ENCODE data around the gene UNK.

The UNK gene, protein sequence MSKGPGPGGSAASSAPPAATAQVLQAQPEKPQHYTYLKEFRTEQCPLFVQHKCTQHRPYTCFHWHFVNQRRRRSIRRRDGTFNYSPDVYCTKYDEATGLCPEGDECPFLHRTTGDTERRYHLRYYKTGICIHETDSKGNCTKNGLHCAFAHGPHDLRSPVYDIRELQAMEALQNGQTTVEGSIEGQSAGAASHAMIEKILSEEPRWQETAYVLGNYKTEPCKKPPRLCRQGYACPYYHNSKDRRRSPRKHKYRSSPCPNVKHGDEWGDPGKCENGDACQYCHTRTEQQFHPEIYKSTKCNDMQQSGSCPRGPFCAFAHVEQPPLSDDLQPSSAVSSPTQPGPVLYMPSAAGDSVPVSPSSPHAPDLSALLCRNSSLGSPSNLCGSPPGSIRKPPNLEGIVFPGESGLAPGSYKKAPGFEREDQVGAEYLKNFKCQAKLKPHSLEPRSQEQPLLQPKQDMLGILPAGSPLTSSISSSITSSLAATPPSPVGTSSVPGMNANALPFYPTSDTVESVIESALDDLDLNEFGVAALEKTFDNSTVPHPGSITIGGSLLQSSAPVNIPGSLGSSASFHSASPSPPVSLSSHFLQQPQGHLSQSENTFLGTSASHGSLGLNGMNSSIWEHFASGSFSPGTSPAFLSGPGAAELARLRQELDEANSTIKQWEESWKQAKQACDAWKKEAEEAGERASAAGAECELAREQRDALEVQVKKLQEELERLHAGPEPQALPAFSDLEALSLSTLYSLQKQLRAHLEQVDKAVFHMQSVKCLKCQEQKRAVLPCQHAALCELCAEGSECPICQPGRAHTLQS

DNA sequence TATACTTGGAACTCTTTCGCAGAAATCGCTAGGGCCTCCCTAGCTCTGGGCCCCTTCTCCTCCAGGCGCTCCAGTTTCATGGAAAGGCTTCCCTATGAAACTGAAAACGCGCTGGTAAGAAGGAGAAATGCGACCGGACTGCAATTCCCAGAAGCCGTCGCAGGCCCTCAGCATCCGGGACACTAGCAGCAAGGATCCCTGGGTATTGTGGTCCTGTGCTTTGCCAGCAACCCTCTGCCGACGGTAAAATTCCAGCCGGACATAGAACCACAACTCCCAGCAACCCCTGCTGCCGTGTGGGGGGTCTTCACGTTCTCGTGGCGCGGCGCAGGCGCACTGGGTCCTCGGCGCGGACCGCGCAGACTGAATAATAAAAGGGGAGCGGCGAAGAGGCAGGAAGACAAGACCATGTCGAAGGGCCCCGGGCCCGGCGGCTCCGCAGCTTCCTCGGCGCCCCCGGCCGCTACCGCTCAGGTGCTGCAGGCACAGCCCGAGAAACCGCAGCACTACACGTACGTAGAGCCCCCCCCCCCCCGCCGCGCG lies at the start of gene UNK:
UNK (plus strand) TSS at position 334 of the 543 bp plus-strand sequence; CDS start at position 409, 75 bp downstream.
- peak; percentile 99 for DNase-seq (ENCODE audit: low spot score)

DNA sequence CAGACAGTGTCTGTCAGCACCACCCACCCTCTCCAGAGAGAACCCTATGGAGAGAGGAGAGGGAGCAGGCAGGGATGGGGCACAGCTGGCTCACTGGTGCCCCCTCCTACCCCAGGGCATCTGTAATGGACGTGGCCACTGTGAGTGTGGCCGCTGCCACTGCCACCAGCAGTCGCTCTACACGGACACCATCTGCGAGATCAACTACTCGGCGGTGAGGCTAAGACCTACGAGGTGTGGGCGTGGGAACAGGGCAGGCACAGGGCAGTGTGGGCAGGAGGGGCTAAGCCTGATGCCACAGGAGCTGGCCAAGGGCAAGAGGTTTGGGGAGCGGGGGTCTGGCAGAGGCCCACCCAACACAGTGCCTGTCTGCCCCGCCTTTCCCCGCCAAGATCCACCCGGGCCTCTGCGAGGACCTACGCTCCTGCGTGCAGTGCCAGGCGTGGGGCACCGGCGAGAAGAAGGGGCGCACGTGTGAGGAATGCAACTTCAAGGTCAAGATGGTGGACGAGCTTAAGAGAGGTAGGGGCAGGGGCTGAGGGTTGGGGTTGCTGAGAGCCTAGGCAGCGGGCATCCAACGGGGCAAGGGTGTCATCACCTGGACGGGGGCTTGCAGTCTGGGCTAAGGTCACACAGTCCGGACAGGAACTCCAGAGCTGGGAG lies 48.3 kb upstream of the UNK start:
- DNase-seq (ENCODE audit: low spot score) = no peak

DNA sequence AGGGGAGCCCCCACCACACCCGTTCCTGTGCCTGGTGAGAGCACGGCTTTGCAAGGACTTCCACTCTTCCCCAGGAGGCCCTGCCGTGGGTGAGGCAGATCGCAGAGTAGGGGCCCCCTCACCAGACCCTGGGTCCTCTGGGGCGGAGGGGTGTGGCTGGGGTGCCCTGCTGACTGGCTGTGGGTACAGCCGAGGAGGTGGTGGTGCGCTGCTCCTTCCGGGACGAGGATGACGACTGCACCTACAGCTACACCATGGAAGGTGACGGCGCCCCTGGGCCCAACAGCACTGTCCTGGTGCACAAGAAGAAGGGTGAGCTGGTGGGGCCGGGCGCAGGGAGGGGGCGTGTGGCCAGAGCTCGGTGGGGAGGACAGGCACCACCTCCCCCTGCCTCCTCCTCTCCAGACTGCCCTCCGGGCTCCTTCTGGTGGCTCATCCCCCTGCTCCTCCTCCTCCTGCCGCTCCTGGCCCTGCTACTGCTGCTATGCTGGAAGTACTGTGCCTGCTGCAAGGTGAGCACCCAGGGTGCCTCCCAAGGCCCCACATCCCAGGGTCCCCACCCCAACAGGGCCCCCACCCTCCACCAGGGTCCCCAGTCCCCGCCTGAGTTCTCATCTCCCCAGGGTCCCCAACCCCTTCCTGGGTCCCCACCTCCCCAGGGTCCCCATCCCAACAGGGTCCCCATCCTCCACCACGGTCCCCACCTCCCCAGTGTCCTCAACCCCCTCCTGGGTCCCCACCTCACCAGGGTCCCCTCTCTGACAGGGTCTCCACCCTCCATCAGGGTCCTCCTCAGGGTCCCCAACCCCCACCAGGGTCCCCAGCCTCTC lies 47.3 kb upstream of the UNK start:
- DNase-seq (ENCODE audit: low spot score) = no peak

DNA sequence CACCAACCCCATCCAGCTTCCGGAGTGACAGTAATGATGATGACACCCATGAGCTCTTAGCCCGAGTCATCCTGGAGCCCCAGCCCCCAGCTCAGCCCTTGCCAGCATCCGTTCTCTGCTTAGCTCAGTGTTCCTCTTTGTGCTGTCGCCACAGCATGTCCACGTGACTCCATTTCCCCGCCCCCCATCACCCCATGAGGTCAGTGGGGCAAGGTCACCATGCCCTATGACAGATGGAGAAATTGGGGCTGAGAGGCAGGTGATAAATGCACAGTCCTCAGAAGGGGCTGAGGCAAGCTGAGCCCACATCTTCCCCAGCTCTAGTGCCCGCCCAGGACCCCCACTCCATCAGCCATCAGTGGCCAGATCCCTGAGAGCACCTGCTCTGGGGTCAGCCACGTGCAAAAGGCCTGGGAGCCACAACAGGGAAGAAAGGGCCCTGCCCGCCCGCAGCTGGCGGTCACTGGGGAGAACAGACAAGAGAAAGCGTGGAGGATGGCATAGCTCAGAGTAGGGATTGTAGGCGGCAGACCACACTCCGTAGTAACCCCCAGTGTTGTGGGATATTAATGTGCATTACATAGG lies 46.3 kb upstream of the UNK start:
- no peak for DNase-seq (ENCODE audit: low spot score)

DNA sequence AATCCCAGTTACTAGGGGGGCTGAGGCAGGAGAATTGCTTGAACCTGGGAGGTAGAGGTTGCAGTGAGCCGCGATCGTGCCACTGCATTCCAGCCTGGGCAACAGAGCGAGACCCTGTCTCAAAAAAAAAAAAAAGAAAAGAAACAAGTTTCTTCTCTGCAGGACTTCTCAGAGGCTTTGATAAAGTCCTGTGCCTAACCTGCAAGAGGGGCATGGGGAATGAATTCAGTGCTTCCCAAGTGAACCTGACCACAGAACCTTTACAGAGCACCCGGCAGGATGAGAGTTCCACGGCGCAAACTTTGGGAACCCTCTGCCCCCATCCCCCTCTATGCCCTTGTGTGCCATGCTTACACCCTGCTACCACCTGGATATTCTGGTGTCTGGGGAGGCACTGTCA lies 45.4 kb upstream of the UNK start:
- DNase-seq (ENCODE audit: low spot score) = no peak

DNA sequence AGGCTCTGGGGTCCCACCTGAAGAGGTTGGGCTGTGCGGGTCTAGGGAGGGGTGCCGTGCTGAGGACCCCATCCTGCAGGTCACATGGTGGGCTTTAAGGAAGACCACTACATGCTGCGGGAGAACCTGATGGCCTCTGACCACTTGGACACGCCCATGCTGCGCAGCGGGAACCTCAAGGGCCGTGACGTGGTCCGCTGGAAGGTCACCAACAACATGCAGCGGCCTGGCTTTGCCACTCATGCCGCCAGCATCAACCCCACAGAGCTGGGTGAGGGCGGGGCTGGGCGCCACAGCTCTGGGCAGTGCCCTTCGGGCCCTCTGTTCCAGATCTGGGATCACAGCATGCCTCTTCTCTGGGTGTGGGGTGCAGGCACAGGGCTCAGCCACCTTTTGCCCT lies 44.8 kb upstream of the UNK start:
- no peak for DNase-seq (ENCODE audit: low spot score)

DNA sequence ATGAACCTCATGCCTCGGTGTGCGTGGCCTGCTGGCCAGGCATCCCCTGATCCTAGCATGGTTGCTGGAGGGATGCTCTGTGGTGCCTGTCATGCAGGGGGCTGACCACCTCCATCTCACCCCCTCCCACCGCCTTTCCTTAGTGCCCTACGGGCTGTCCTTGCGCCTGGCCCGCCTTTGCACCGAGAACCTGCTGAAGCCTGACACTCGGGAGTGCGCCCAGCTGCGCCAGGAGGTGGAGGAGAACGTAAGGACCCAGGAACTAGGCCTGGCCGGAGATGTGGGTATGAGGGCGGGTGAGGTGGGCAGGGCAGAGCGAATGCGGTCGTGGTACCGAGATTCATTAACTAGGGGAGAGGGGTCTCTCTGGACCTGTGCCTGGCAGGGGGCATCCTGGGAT lies 44.4 kb upstream of the UNK start:
- DNase-seq (ENCODE audit: low spot score) = no peak

DNA sequence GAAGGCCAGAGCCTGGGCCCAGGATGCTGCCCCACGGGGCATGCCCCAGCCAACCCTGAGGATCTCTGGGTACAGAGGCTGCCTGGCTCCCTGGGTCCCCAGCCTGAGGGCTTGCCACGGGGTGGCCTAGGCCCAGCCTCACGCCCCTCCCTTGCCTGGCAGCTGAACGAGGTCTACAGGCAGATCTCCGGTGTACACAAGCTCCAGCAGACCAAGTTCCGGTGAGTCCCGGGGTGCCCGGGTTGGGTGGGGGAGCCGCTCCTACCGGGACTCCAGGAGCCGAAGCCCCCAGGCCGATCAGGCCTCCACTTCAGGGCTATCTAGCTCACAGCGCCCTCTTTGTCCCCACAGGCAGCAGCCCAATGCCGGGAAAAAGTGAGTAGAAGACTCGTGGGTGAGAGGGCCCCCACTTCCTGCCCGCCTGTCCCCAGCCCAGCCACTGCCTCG lies 44.0 kb upstream of the UNK start:
- no peak for DNase-seq (ENCODE audit: low spot score)

DNA sequence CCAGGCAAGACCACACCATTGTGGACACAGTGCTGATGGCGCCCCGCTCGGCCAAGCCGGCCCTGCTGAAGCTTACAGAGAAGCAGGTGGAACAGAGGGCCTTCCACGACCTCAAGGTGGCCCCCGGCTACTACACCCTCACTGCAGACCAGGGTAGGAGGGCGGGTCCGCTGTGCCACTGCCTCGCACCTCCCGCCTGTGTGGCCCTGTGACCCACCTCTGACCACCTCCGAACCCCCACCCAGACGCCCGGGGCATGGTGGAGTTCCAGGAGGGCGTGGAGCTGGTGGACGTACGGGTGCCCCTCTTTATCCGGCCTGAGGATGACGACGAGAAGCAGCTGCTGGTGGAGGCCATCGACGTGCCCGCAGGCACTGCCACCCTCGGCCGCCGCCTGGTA lies 42.3 kb upstream of the UNK start:
- no peak for DNase-seq (ENCODE audit: low spot score)

DNA sequence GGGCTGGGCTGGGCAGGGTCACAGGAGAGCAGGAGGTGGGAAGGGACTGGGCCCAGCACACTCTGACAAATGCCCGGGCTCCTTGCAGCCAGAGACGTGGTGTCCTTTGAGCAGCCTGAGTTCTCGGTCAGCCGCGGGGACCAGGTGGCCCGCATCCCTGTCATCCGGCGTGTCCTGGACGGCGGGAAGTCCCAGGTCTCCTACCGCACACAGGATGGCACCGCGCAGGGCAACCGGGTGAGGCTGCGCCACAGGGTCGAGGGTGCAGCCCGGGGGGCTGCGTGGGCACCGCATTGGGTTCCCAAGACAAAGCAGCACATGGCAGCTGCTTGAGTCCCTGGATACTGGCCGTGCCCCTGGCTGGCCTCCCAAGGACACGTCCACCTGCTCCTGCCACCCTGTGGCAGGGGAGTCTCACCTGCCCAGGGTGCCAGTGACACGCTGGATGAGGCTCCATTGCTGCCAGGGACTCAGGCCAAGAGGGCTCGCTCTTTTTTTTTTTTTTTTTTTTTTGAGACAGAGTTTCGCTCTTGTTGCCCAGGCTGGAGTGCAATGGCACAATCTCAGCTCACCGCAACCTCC lies 40.9 kb upstream of the UNK start:
- no peak for DNase-seq (ENCODE audit: low spot score)

DNA sequence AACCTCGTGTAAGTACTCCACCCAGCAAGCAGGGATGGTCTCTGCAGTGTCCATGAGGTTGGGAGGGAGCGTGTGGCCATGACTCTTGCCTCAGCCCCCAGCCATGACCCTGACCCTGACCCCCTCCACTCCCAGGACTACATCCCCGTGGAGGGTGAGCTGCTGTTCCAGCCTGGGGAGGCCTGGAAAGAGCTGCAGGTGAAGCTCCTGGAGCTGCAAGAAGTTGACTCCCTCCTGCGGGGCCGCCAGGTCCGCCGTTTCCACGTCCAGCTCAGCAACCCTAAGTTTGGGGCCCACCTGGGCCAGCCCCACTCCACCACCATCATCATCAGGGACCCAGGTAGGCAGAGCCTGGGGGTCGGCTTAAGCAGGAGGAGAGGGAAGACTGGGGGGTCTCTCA lies 35.9 kb upstream of the UNK start:
- no peak for DNase-seq (ENCODE audit: low spot score)

DNA sequence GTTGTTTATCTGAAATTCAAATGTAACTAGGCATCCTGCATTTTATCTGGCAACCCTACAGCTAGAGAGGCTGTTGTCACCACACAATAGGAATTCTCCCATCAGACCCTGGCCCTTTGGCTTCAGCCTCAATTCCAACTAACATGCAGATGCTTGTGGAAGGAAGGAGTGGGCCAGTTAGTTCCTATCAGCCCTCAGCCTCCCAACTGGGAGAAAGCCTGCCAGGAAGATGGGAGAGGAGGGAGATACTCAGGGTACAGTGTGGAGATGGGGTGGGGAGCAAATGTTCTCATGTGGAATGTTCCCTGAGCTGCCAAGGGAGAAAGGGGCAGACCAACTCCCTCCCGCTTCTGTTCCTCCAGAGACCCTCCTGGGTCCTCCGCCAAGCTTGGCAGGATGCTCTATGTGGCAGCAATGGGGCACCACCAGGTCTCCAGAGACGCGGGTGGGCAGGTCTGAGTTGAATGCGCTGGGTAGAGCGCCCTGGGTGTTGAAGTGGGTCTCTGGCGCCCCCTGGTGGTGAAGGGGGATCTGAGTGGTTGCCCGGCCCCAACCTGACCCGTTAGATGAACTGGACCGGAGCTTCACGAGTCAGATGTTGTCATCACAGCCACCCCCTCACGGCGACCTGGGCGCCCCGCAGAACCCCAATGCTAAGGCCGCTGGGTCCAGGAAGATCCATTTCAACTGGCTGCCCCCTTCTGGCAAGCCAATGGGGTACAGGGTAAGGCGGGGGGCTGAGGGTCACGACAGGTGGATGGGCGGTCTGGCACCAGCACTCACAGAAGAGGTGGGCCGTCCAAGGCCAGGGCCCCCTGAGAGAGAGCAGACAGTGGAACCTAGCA lies 34.8 kb upstream of the UNK start:
- peak; percentile 74 for DNase-seq (ENCODE audit: low spot score)

DNA sequence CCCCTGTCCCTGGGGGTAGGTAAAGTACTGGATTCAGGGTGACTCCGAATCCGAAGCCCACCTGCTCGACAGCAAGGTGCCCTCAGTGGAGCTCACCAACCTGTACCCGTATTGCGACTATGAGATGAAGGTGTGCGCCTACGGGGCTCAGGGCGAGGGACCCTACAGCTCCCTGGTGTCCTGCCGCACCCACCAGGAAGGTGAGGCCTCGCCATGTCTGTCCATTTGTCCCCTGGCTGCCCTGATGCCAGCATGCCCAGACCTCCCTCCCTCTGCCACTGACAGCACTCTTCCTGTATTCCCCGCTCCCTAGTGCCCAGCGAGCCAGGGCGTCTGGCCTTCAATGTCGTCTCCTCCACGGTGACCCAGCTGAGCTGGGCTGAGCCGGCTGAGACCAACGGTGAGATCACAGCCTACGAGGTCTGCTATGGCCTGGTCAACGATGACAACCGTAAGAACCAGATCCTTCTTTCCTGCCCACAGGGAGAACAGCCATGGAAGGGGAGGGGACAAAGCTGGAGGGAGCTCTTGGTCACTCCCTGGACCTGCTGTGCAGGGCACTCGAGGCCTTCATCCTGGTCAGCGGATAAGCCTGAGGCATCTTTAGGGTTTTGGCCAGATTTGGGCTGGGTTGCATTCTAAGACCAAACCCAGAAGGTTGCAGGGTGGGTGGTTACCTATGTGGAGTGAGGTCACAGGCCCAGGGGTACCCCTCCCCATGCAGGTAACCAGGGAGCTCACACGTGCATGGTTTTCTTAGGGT lies 33.8 kb upstream of the UNK start:
- no peak for DNase-seq (ENCODE audit: low spot score)

DNA sequence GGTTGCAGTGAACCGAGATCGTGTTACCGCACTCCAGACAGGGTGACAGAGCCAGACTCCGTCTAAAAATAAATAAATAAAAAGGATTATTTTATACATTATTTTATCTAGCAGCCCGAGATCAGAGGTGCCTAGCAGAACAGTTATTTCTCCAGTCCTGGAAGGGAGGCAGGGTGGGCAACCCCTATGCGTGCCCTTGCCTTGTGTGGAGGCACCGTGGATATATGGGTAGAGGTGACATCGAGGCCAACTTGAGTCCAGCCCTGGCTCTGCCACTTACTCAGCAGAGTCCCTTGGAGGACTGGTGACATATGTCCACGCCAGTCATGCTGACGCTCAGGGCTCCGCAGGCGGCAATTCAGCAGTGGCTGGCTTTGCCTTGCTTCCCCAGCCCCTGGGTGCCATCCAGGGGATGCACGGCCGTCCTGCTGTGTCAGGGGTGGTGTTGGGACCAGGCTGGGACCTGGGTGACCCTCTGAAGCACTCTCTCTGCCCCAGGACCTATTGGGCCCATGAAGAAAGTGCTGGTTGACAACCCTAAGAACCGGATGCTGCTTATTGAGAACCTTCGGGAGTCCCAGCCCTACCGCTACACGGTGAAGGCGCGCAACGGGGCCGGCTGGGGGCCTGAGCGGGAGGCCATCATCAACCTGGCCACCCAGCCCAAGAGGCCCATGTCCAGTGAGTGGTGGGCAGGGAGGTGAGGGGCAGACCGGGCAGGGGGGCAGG lies 32.8 kb upstream of the UNK start:
- DNase-seq (ENCODE audit: low spot score) = no peak

DNA sequence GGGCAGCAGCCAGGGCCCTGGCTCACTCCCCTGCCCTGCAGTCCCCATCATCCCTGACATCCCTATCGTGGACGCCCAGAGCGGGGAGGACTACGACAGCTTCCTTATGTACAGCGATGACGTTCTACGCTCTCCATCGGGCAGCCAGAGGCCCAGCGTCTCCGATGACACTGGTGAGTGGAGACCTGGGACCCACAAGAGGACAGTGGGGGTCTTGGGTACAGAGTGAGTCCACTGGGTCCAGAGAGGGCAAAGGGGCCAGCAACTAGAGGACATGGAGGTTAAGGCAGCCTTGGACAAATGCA lies 32.2 kb upstream of the UNK start:
- DNase-seq (ENCODE audit: low spot score) = no peak

DNA sequence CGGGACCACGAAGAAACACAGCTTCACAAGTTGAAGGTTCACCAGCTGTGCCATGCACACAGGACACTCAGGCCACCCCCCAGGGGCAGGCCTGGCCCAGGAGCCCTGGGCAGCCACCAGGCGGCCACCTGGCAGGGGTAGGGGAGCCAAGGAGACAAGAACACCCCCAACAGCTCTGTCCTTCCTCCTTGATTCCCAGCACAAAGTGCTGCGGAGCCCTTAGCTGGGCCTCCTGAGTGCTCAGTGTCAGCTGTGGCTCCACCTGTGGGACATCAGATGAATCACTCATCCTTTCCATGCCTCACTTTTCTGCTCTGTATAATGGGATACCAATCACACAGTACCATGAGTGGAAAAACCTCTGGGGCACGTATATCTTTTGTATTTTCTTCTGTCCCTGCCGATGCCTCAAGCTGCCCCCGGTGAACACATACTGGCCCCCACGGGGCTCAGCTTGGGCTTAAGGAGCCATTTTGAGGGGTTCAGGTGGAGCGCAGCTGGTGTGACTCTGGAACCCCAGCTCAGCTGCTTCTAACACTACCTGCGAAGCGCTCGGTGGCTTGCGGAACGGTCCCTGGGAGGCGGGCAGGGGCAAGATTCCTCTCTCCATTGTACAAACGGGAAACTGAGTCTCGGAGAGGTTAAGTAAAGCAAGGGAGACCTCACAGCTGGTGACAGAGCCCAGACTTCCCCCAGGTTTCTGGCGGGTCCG lies 31.6 kb upstream of the UNK start:
- no peak for DNase-seq (ENCODE audit: low spot score)

DNA sequence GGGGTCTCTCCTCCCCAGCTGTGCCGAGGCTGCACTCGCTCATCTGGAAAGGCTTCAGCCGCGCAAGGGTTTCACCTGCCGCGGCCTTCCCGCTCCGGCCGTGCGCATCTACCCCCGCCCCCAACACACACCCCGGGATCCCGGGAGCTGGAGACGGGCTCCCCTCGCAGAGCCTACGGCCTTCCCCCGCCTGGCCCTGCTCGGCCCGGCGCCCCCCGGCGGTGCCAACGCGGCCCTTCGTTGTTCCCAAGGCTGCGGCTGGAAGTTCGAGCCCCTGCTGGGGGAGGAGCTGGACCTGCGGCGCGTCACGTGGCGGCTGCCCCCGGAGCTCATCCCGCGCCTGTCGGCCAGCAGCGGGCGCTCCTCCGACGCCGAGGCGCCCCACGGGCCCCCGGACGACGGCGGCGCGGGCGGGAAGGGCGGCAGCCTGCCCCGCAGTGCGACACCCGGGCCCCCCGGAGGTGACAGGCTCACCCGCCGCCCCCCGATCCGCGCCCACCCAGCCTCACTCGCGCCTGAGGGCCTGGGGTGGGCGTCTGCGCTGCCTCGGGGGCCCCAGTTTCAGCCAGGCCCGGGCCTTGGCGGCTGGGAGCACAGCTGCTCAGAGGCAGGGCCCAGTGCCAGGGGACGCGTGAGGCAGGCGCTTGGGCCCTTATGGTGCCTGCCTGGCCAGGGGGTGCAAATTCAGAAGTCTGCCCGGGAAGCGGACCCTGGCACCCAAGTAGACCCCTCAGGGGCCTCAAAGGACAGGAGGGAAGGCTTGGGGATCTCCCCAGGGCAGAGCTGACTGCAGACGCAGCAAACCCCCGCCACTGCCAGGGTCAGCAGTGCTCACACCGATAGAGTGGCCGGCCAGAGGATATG lies 30.9 kb upstream of the UNK start:
- no peak for DNase-seq (ENCODE audit: low spot score)

All from pons (tissue), 1 donor.